Measurements from ENCODE around the gene CCL5. TPM values are rescaled to one million over a fixed set of nuclear protein-coding genes. Genes with fewer than 3 reads are reported as not detected.

CCL5 gene
- total RNA-seq, 6 experiments from 2014 or later: 0.19 TPM; not detected in 5

- DNase-seq: peak; percentile 43
- Mint-ChIP-seq H3K36me3 (ENCODE audit: low read depth) (no peaks in the 10 kb centered on the region), H3K4me3 (no peak overlapping the region), H3K9me3 (no peaks in the 10 kb centered on the region), H3K4me1 (ENCODE audit: low read depth) (peaks cover 26% of the 10 kb centered on the region), H3K27me3 (ENCODE audit: insufficient read depth) (peaks cover 1% of the 10 kb centered on the region), H3K27ac (no peak overlapping the region)
- TF ChIP-seq CTCF (IDR thresholded peaks at IDR 0.05): no peak
Observed at GRCh38 chr17:35895636-35896587, 15.8 kb upstream of the CCL5 start.

- H3K4me3 Mint-ChIP-seq: no peak overlapping the region
- no peaks in the 10 kb centered on the region for H3K9me3 Mint-ChIP-seq
- no peak for TF ChIP-seq CTCF (IDR thresholded peaks at IDR 0.05)
- no peaks in the 10 kb centered on the region for H3K36me3 Mint-ChIP-seq (ENCODE audit: low read depth)
- peaks cover 4% of the 10 kb centered on the region for H3K27me3 Mint-ChIP-seq (ENCODE audit: insufficient read depth)
- no peak for DNase-seq
- peaks cover 30% of the 10 kb centered on the region for H3K4me1 Mint-ChIP-seq (ENCODE audit: low read depth)
- no peak overlapping the region for H3K27ac Mint-ChIP-seq
Observed at GRCh38 chr17:35894206-35894605, 14.0 kb upstream of the CCL5 start.

GRCh38 chr17:35893751-35894150 is 13.6 kb upstream of the CCL5 start:
- Mint-ChIP-seq H3K4me3 (no peak overlapping the region), H3K9me3 (no peaks in the 10 kb centered on the region), H3K27me3 (ENCODE audit: insufficient read depth) (peaks cover 4% of the 10 kb centered on the region)

GRCh38 chr17:35892091-35893035 is 12.2 kb upstream of the CCL5 start:
- Mint-ChIP-seq H3K36me3 (ENCODE audit: low read depth) (no peaks in the 10 kb centered on the region), H3K9me3 (no peaks in the 10 kb centered on the region), H3K4me1 (ENCODE audit: low read depth) (peaks cover 30% of the 10 kb centered on the region), H3K27ac (no peak overlapping the region; the same call in 1 of the 2 replicates), H3K4me3 (no peak overlapping the region), H3K27me3 (ENCODE audit: insufficient read depth) (peaks cover 5% of the 10 kb centered on the region)
- TF ChIP-seq CTCF (IDR thresholded peaks at IDR 0.05): no peak
- DNase-seq: no peak

More at GRCh38 chr17:35893751-35894150, 13.6 kb upstream of the CCL5 start:
- TF ChIP-seq CTCF (IDR thresholded peaks at IDR 0.05): no peak
- peaks cover 30% of the 10 kb centered on the region for H3K4me1 Mint-ChIP-seq (ENCODE audit: low read depth)
- DNase-seq: no peak
- H3K36me3 Mint-ChIP-seq (ENCODE audit: low read depth): no peaks in the 10 kb centered on the region
- no peak overlapping the region for H3K27ac Mint-ChIP-seq

GRCh38 chr17:35891269-35891668 is 11.1 kb upstream of the CCL5 start:
- Mint-ChIP-seq H3K27ac (no peak overlapping the region), H3K36me3 (ENCODE audit: low read depth) (no peaks in the 10 kb centered on the region), H3K9me3 (no peaks in the 10 kb centered on the region), H3K4me3 (no peak overlapping the region), H3K27me3 (ENCODE audit: insufficient read depth) (peaks cover 5% of the 10 kb centered on the region), H3K4me1 (ENCODE audit: low read depth) (peaks cover 30% of the 10 kb centered on the region)
- DNase-seq: no peak
- no peak for TF ChIP-seq CTCF (IDR thresholded peaks at IDR 0.05)

Measured in HFFc6 (cell line).